ENCODE results near the gene MPG.

- TF ChIP-seq CTCF (IDR thresholded peaks at IDR 0.05; ENCODE audit: insufficient read depth, low read depth, low read length) (peak; percentile 8), EZH2 (IDR thresholded peaks at IDR 0.05; ENCODE audit: insufficient read depth, low read length) (no peak)
Measured at GRCh38 chr16:75580-76501, 2.2 kb upstream of the MPG start.
